Measurements from ENCODE around the gene NR4A1. TPM values are rescaled to one million over a fixed set of nuclear protein-coding genes. Genes with fewer than 3 reads are reported as not detected.
A peak's percentile ranks its signal among the peaks of the same experiment; 100 is the strongest.

The NR4A1 gene
- total RNA-seq, 1 donor from 2014 or later: 0.79 TPM

DNA sequence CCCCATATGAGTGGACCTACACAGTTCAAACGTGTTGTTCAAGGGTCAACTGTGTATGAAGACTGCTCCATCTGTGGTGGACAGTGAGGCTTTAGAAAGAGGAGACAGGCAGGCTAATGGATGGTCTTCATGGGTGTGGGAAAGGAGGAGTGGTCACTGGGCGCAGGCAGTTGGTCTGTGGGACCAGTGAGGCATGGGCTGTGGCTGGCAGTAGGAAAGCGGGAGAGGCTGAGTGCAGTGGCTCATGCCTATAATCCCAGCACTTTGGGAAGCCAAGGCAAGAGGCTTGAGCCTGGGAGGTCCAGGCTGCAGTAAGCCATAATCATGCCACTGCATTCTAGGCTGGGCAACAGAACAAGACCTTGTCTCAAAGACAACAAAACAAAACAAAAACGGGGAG is 2.0 kb upstream of the NR4A1 start:
- H3K4me3 ChIP-seq (ENCODE audit: low read depth, low read length): no peak overlapping the region
- FAIRE-seq (no peak), DNase-seq (ENCODE audit: low read depth) (no peak)
- TF ChIP-seq, protein P1, sequence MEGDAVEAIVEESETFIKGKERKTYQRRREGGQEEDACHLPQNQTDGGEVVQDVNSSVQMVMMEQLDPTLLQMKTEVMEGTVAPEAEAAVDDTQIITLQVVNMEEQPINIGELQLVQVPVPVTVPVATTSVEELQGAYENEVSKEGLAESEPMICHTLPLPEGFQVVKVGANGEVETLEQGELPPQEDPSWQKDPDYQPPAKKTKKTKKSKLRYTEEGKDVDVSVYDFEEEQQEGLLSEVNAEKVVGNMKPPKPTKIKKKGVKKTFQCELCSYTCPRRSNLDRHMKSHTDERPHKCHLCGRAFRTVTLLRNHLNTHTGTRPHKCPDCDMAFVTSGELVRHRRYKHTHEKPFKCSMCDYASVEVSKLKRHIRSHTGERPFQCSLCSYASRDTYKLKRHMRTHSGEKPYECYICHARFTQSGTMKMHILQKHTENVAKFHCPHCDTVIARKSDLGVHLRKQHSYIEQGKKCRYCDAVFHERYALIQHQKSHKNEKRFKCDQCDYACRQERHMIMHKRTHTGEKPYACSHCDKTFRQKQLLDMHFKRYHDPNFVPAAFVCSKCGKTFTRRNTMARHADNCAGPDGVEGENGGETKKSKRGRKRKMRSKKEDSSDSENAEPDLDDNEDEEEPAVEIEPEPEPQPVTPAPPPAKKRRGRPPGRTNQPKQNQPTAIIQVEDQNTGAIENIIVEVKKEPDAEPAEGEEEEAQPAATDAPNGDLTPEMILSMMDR (IDR thresholded peaks at IDR 0.05; ENCODE audit: insufficient read depth, low read length, severe bottlenecking): no peak
- no peaks in the 10 kb centered on the region for H3K36me3 ChIP-seq (ENCODE audit: control insufficient read depth, insufficient read depth, low read length)
- H3K27me3 ChIP-seq (ENCODE audit: control insufficient read depth, insufficient read depth, low read length): no peaks in the 10 kb centered on the region

DNA sequence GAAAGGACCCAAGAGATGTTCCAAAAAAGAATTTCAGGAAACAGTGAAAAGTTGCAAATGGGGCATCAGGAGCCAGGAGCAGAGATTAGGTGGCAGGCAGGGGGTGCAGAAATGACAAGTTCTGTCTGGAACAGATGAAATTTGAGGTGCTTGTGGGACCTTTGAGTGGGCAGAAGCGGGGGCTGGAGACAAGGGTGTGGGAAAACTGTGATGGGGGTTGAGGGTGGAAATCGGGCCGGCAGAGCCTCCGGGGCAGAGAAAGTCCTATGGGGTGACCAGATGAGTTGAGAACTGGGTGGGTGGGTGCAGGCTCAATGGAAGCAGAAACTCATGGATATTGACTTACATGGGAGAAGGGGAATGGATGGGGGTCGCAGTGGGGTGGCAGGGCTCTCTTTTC is 1.6 kb upstream of the NR4A1 start:
- DNase-seq (ENCODE audit: low read depth) (no peak), FAIRE-seq (no peak)
- Histone ChIP-seq H3K4me3 (ENCODE audit: low read depth, low read length) (no peak overlapping the region), H3K36me3 (ENCODE audit: control insufficient read depth, insufficient read depth, low read length) (no peaks in the 10 kb centered on the region), H3K27me3 (ENCODE audit: control insufficient read depth, insufficient read depth, low read length) (no peaks in the 10 kb centered on the region)
- TF ChIP-seq, protein P1 (IDR thresholded peaks at IDR 0.05; ENCODE audit: insufficient read depth, low read length, severe bottlenecking): no peak

DNA sequence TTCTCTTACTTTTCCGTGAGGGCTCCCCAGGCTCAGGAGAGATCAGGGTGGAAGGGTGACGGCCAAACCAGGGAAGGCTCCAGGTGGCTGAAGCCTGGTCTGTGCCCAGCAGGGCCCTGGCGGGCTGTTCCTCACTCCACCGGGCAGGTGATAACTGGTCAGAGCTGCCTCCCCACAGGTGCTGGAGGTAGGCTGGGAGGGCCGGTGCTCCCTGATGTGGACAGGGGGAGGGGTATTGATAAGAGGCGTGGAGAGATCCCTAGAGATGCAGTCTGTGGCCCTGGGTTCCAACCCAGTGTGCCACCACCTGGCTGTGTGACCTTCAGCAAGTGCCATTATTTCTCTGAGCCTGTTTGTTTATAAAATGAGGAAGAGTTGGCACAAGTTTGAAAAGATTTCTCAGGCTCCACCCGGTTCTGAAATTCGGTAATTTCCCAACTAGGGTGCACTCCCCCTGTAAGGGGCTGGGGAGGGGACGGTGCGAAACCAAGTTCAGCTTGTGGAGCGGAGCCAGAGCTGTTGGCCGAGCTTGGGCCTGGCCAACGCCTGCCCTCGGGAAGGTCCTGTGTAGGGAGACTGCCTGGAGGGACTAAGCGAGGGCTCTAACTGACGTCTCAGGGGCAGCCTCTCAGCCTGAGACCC is 1.0 kb upstream of the NR4A1 start:
- H3K27me3 ChIP-seq (ENCODE audit: control insufficient read depth, insufficient read depth, low read length): no peaks in the 10 kb centered on the region
- DNase-seq (ENCODE audit: low read depth) (no peak), FAIRE-seq (no peak)
- no peaks in the 10 kb centered on the region for H3K36me3 ChIP-seq (ENCODE audit: control insufficient read depth, insufficient read depth, low read length)
- H3K4me3 ChIP-seq (ENCODE audit: low read depth, low read length): peak overlapping the region; percentile 38
- TF ChIP-seq, protein P1 (IDR thresholded peaks at IDR 0.05; ENCODE audit: insufficient read depth, low read length, severe bottlenecking): no peak

DNA sequence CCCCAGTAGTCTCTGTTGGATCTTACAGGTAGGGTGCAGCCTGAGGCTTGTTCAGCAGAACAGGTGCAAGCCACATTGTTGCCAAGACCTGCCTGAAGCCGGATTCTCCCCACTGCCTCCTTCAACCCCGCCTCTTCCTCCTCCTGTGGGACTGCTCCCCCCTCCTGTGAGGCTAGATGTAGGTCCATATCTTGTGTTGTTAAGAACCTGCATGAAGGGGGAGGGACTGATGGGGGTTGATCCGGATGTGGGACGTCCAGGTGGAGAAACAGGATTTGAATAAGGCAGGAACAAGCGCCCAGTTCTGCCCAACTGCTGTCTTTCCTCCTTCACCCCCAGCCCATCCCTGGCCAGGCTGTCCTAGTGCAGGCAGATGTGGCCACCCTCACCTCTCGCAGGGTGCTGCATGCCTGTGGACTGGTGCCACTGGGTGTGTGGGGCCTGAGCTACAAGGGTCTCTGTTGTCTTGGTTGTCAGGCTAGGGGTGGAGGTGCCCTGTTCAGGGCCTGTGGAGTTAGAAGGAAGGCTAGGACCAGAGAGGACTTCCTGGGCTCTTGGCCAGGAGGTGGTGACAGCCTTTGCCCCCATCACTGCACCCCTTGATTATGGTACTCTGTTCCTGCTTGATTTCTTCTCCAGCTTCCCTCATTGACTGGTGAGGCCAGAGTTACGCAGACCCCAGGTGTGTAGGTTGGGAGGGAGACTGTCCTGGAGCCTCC is 1.4 kb downstream of the NR4A1 start:
- FAIRE-seq (no peak), DNase-seq (ENCODE audit: low read depth) (peak; percentile 64)
- TF ChIP-seq, protein P1 (IDR thresholded peaks at IDR 0.05; ENCODE audit: insufficient read depth, low read length, severe bottlenecking): no peak
- Histone ChIP-seq H3K27me3 (ENCODE audit: control insufficient read depth, insufficient read depth, low read length) (no peaks in the 10 kb centered on the region), H3K4me3 (ENCODE audit: low read depth, low read length) (no peak overlapping the region), H3K36me3 (ENCODE audit: control insufficient read depth, insufficient read depth, low read length) (no peaks in the 10 kb centered on the region)

DNA sequence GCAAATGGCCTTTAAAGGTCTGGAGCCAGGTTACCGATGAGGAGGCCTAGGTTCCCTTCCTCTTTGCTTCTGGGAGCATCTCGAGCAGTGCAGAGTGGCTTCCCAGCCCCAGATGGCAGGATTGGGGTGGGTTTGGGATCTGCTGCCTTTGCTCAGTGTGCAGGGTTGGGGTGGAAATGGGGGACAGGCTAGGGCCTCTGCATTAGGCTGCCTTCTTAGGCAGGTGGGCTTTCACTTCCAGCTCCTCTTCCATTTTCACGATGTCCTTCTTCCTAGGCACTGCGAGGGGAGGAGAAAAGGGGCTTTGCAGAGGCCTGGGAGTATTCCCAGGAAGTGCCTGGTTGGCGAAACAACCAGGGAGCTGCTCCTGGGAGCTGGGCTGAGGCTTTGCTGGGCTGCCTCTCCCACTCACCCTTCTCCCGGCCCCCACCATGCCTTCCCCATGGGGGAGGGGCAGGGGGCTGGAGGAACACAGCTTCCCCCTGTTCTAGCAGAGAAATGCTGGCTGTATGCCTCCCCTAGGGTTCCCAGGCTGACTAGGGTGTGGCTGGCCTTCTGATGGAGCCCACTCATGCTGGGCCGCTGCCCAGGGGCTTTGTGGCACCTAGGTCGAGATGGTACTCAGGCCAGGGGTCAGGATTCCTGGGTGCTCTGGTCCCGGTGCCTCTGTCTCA is 2.4 kb downstream of the NR4A1 start:
- Histone ChIP-seq H3K36me3 (ENCODE audit: control insufficient read depth, insufficient read depth, low read length) (no peaks in the 10 kb centered on the region), H3K4me3 (ENCODE audit: low read depth, low read length) (no peak overlapping the region), H3K27me3 (ENCODE audit: control insufficient read depth, insufficient read depth, low read length) (no peaks in the 10 kb centered on the region)
- FAIRE-seq (no peak), DNase-seq (ENCODE audit: low read depth) (no peak)
- TF ChIP-seq, protein P1 (IDR thresholded peaks at IDR 0.05; ENCODE audit: insufficient read depth, low read length, severe bottlenecking): no peak
